GM12891 (cell line): ENCODE data around the gene CORO2B.

Source experiments
- POLR2A ChIP-seq: IDR thresholded peaks from 2 replicates; pipeline ENCODE4 v1.6.1; 2011; ENCODE audit warnings: low read depth, low read length, control low read depth
- POLR2AphosphoS5 ChIP-seq: IDR thresholded peaks from 2 replicates; pipeline ENCODE4 v1.6.1; 2011; ENCODE audit warnings: low read depth, low read length, control low read depth
- SPI1 ChIP-seq: IDR thresholded peaks from 2 replicates; pipeline ENCODE4 v1.6.1; 2011; ENCODE audit warnings: low read depth, low read length, control low read depth
- TAF1 ChIP-seq: IDR thresholded peaks from 2 replicates; pipeline ENCODE4 v1.6.1; 2011; ENCODE audit warnings: low read depth, low read length, control low read depth

DNA sequence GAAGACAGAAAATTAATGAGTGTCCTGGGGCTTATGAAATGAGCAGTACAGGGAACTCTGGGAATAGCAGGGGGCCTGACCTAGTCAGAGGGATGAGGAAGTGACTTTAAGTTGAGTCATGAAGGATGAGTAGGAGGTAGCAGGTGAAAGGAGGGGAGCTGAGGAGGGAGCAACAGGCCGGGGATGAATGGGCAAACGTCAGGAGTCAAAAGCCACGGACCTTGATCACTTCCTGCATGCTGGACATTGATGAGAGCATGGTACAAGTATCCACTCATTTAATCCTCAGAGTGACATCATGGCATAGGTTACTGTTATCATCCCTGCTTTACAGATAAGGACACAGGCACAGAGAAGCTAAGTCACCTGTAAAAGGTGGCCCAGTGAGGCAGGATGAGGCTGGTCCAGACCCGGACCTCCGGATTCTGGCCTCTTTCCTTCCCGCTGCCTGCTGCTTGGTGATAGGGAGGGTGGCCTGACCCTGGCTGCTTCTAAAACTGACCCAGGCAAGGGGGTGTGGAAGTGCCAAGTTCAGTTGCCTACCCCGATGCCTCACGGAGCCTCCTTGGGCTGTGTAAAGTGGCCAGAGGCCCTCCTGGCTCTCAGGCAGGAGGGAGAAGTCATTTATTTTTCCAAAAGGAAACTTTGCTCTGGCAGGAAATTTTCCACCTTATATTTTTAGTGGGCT is 7.6 kb downstream of the CORO2B start:
- TF ChIP-seq TAF1 (no peak), SPI1 (no peak), POLR2A (no peak), POLR2AphosphoS5 (no peak)
